ENCODE data around the gene APPL2.

Gene APPL2, protein sequence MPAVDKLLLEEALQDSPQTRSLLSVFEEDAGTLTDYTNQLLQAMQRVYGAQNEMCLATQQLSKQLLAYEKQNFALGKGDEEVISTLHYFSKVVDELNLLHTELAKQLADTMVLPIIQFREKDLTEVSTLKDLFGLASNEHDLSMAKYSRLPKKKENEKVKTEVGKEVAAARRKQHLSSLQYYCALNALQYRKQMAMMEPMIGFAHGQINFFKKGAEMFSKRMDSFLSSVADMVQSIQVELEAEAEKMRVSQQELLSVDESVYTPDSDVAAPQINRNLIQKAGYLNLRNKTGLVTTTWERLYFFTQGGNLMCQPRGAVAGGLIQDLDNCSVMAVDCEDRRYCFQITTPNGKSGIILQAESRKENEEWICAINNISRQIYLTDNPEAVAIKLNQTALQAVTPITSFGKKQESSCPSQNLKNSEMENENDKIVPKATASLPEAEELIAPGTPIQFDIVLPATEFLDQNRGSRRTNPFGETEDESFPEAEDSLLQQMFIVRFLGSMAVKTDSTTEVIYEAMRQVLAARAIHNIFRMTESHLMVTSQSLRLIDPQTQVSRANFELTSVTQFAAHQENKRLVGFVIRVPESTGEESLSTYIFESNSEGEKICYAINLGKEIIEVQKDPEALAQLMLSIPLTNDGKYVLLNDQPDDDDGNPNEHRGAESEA

DNA sequence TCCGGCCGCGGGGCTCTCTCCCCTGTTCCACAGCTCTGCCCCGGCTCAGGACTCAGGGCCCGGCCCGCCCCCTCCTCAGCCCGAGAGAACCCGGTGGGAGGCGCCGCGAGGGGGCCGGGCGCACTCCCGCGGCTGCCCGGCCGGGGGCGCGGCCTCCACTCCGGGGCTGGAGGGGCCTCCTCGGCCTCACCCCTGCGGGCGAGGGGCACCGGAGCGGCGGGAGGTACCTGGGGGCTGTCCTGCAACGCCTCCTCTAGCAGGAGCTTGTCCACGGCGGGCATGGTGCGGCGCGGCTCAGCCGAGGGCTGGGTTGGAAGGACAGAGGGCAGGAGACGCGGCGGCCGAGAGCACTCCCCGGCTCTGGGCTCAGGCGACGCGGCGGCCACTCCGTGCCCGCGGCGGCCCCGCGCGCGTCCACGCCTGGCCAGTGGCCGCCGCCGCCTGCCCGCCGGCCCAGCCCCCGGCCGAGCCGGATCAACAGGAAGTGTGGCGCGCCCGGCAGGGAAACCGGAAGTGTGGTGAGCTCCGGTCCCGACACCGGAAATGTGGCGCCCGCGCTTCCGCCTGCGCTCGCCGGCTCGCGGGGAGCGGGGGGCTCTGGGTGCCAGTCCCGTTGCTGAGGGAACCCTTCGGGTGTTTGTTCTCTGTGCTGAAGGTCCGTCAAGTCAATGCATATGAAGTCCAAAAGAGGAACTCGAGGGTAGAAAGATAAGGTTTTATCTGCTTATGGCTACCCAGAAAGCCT lies at the start of gene APPL2:
Gene APPL2, minus strand, starts transcription at position 443 of the 745 bp plus-strand sequence. Its CDS starts 162 bp downstream, at position 281.
- no peak for DNase-seq (ENCODE audit: low read depth)

DNA sequence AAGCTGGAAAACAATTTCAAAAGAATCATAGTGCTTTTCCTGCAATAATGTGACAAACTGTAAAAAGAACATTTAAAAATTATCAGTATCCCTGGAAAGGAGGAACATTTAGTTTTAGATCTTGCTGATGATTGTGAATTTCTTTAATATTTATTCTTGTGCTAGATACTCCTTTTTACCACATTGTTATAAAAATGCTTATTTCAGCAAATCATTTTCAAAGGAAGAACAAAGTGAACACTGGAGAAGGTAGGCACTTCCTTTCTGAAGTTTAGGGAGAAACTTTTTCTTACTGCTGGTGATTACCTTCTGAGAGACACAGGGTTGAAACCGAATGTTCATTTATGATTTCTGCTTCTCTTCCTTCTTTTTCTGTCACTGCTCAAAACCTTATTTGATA lies 49.4 kb upstream of the APPL2 start:
- DNase-seq (ENCODE audit: low read depth), result no peak

DNA sequence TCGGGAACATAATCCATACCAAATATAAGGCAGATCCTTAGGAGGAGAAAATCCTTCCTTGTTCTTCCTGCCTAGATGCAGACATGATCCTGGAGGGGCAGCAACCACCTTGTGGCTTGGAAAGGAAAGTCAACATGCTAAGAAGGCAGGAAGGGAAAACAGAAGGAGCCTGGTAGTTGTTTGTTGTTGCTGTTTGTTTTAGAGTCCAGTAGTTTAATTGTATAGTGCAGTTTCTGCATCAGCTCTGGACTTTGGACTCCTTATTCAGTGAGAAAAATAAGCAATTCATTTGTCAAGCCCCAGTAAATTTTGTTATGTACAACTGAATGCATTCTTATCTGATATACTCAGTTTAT lies 45.7 kb upstream of the APPL2 start:
- DNase-seq (ENCODE audit: low read depth), result no peak

GRCh38 chr12:105280966-105281693 lies 45.2 kb upstream of the APPL2 start:
- DNase-seq (ENCODE audit: low read depth), result no peak

DNA sequence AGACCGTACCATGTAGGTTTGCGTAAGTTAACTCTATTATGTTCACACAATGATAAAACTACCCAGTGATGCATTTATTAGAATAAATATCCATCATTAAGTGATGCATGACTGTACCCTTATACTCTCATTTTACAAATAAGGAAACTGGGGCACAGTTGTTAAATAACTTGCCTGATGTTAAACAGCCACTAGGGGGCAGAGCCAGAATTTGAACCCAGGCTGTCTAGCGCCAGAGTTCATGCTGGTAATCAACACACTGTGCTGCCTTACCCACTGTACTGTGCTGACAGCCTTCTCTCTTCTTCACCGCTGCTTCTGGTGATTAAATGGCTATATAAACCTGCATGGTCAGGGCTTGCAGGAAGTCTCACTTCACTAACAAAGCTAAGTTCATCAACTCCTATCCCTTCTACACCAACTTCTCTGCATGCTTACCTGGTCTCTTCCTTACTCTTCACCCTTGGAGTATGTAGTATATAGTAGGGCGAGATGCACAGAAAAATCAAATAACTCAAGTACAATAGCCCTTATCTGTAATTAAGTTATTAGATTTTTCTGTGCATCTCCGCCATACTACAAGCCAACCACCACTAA lies 43.6 kb upstream of the APPL2 start:
- no peak for DNase-seq (ENCODE audit: low read depth)

GRCh38 chr12:105278043-105278697 lies 42.2 kb upstream of the APPL2 start:
- no peak for DNase-seq (ENCODE audit: low read depth)

- DNase-seq (ENCODE audit: low read depth), result no peak
Measured at GRCh38 chr12:105275997-105276733, 40.2 kb upstream of the APPL2 start.

DNA sequence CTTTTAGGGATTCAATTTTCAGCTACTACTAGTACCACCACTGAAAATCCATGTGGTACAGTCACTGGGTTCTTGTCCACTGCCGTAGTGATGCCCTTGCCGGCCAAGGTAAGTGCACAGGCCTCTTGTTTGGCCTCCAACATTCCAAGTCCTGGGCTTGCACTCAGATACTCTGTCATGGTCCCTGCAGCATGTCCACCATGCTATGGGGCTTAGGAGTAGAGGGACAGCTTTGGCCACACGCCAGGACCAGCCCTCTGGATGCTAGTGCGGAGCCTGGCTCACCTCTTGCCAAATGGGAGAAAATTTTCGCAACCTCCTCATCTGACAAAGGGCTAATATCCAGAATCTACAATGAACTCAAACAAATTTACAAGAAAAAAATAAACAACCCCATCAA lies 38.6 kb upstream of the APPL2 start:
- no peak for DNase-seq (ENCODE audit: low read depth)

- DNase-seq (ENCODE audit: low read depth), result no peak
Measured at GRCh38 chr12:105273601-105274000, 37.6 kb upstream of the APPL2 start.

- DNase-seq (ENCODE audit: low read depth), result no peak
Measured at GRCh38 chr12:105272814-105273416, 36.9 kb upstream of the APPL2 start.

- DNase-seq (ENCODE audit: low read depth), result no peak
Measured at GRCh38 chr12:105272152-105272551, 36.2 kb upstream of the APPL2 start.

GRCh38 chr12:105271364-105271763 lies 35.4 kb upstream of the APPL2 start:
- no peak for DNase-seq (ENCODE audit: low read depth)

DNA sequence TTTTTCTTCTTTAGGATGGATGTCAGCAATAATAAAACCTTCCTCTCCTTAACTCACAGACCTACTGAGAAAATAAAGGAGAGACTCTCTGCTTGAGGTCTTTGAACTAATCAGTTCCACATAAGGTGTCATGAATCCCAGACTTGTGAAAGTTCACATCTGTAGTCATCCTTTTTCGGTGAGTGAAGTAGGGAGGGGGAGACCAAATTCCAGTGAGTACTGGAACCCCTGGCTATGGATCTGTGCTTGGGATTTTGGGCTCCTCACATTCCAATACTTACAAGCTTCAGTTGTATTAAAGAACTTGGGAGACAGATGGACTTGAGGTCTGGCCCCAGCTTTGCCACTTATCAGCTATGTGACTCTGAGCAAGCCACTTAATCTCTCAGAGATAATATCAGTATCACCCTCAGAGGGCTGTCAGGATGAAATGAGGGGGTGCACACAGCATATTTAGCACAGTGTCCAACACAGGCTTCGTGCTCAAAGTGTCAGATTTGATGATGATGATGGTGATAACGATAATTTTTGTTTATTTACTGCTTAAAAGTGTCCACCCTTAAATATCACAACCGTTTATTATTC lies 34.8 kb upstream of the APPL2 start:
- no peak for DNase-seq (ENCODE audit: low read depth)

DNA sequence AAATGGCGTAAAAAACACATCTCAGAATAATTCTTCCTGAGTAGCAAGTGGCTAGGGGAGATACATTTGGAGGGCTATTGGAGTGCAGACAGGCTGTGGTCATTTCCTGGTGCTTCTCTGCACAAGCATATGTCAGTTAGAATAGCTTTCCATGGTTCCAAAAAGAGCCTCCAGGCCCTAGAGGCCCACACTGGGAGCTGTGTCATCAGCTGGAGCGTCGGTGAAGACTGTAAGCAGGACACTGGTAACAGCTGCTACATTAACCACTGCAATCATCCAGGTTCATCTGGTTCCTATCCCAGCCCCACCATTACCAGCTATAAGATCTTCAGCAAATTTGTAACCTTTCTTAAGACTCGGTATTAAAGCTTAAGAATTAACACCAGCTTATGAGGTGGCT lies 31.7 kb upstream of the APPL2 start:
- DNase-seq (ENCODE audit: low read depth), result no peak

- no peak for DNase-seq (ENCODE audit: low read depth)
Measured at GRCh38 chr12:105264771-105265170, 28.8 kb upstream of the APPL2 start.

DNA sequence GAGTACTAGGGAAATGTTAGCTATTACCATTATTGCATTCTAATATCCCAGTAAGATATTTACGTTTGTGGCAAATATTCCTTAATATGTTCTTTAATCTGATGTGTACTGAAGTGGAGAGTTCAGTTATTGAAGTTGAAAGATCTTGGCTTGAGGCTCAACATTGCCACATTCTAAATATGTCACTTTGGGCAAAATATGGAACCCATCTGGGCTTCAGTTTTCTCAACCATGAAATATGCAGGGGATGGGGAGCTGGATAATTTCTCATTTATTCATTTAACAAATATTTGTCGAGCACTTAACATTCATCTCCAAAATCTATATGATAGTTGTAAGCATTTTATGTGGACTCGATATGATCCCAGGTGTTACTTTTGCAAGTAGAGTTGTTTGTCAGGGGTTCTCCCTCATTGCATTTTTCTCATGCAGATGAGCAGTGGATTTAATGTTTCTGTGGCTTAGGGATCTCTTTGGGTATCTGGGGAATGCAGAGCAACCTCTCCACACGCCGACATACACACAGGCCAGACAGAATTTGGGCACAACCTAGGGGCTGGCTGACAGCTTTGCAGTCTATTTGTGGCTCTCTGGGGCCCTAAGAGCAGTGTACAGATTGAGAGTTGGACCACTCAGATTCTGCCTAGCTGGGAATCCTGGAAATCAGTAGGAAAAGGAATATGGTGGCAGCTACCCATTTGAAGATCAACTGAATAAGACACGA lies 26.6 kb upstream of the APPL2 start:
- DNase-seq (ENCODE audit: low read depth), result no peak

- DNase-seq (ENCODE audit: low read depth), result no peak
Measured at GRCh38 chr12:105261010-105261409, 25.0 kb upstream of the APPL2 start.

GRCh38 chr12:105259226-105259625 lies 23.3 kb upstream of the APPL2 start:
- DNase-seq (ENCODE audit: low read depth), result no peak

DNA sequence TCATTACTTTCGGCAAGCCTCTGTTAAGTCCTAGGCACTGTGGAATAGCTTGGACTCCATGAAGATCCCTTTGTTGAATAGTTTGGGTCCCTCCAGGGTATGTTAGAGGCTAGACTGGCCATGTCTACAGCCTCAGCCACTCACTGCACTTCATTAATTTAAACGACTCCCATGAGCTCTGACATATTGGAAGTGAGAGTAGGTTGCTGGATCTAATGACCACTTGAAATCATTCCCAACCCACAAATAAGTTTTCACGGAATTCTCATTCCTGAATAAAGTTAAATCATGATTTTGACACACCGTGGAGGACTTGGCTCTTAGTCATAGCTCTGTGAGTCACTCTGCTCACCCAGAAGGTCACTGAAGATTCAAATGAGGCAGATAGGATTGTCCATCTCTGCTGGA lies 21.4 kb upstream of the APPL2 start:
- DNase-seq (ENCODE audit: low read depth), result peak; percentile 82
